H1 (cell line): ENCODE data around the gene MAP3K1. TPM values are rescaled to one million over a fixed set of nuclear protein-coding genes. Genes with fewer than 3 reads are reported as not detected.

Source experiments
- TAF1 ChIP-seq: IDR thresholded peaks from 2 replicates; pipeline ENCODE4 v1.6.1; 2011; ENCODE audit warnings: mild to moderate bottlenecking, low read depth, low read length
- polyA plus RNA-seq, 7 experiments: library from polyadenylated mRNA; depleted of rRNA in 3 of 7; stranded (reverse) in 5 of 7; unstranded in 2 of 7; fragments of >200 nt in 5 of 7; fragments of 200-250 nt in 2 of 7; gene quantifications; 1 replicate in 5 of 7; 2 replicates in 1 of 7; 4 replicates in 1 of 7; pipeline versions ENCODE4 v1.2.1 to v1.2.3, GENCODE V29; 2011 to 2013; ENCODE audit warnings: missing spikeins in 2 of 7, mixed read lengths in 2 of 7
- total RNA-seq: library from RNA; stranded (reverse); fragmentation: NEBNext Ultra II Directional; extraction: Animal tissue kit (Norgen Biotek cat#: 25700); gene quantifications from 2 replicates; pipeline ENCODE4 v1.2.1, GENCODE V29; 2021

The MAP3K1 gene
- total and polyA plus RNA-seq, 2 of the 8 experiments (the other 6 are each of a cell fraction or from before 2014, with no cell fraction given) = 3.9 to 11.8 TPM

DNA sequence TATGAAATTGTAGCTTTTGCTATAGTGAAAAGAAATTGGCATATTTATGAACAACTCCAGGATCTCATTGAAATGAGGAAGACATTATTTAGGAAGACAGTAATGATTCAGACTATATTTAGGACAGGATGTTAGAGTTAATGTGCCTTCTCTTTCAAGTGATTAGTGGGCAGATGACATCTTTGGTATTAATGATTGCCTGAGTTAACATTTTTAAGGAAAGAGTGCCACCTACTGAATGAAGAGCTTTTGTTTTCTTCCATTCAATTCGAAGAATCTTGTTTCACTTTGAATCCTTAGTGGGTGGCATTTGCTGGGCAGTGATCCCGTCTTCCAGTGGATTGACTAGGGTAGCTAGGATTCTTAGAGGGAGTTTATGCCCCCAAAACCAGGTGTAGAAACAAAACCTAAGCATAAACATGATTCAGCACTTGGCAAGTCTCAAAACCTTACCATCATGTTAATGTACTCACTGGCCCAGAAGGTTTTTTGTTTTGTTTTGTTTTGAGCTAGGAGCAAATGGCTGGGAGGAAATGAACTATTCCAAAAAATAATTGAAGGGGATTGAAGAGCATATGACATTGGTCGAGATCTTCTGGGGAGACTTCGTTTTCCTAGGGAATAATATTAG lies 23.2 kb downstream of the MAP3K1 start (continued):
- TF ChIP-seq TAF1 = no peak
